DOHH2 (cell line): ENCODE data around the gene ATP6V0E1.

Experiments used
- EZH2phosphoT487 ChIP-seq: fragments of 200-600 bp; sonication (generic); IDR thresholded peaks from 2 replicates; pipeline ENCODE4 v1.6.1; 2017; ENCODE audit warnings: borderline replicate concordance, mild to moderate bottlenecking, antibody characterized with exemption, low read length, moderate library complexity, mixed read lengths
- TF ChIP-seq, protein P1 (sequence below): fragments of 200-600 bp; sonication (generic); IDR thresholded peaks from one replicate; pipeline ENCODE4 v1.5.1; 2014; ENCODE audit warnings: antibody characterized with exemption, mild to moderate bottlenecking, low read depth, low read length; ENCODE audit not compliant: poor library complexity, severe bottlenecking

DNA sequence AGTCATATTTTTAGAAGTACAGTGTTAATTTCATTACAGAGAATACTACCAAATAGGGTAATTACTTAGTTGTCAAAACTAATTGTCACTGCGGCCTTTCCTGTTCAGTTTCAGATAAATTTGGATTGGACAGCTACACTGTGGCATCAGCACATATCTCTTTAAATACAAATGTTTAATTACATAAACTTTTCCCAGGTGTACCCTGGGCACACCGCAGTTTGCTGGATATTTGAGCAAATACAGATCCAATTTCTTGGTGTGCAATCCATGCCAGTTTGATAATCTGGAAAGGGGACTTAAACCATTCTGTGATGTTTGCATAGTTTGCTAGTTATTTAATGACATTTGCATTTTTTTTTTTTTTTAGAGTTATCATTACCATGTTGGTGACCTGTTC lies 10.8 kb downstream of the ATP6V0E1 start:
- TF ChIP-seq, protein P1, sequence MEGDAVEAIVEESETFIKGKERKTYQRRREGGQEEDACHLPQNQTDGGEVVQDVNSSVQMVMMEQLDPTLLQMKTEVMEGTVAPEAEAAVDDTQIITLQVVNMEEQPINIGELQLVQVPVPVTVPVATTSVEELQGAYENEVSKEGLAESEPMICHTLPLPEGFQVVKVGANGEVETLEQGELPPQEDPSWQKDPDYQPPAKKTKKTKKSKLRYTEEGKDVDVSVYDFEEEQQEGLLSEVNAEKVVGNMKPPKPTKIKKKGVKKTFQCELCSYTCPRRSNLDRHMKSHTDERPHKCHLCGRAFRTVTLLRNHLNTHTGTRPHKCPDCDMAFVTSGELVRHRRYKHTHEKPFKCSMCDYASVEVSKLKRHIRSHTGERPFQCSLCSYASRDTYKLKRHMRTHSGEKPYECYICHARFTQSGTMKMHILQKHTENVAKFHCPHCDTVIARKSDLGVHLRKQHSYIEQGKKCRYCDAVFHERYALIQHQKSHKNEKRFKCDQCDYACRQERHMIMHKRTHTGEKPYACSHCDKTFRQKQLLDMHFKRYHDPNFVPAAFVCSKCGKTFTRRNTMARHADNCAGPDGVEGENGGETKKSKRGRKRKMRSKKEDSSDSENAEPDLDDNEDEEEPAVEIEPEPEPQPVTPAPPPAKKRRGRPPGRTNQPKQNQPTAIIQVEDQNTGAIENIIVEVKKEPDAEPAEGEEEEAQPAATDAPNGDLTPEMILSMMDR = no peak
- TF ChIP-seq EZH2phosphoT487 = no peak
